Neural cell (in vitro differentiated cells): Measurements from ENCODE around the gene IER3. TPM values are rescaled to one million over a fixed set of nuclear protein-coding genes. Genes with fewer than 3 reads are reported as not detected.
"Not testable (repeated sequence)": the region's sequence is repeated elsewhere in the genome, so short reads cannot be mapped to it uniquely, and the experiment has no call there.

Source experiments
- H2AFZ ChIP-seq: fragments of 200-600, 300-800 bp; sonication (generic), shearing (Covaris generic); 2 replicates; pipeline ENCODE4 v1.6.0; 2014; ENCODE audit warnings: low read depth, mild to moderate bottlenecking, antibody characterized with exemption, low read length, moderate library complexity
- H3F3A ChIP-seq: fragments of 200-600 bp; shearing (Covaris generic); 2 replicates; pipeline ENCODE4 v1.6.1; 2016; ENCODE audit warnings: mild to moderate bottlenecking, moderate library complexity, mixed read lengths, antibody characterized with exemption, low read length; ENCODE audit not compliant: insufficient read depth, poor library complexity, severe bottlenecking
- H3K27ac ChIP-seq: fragments of 200-600, 300-800 bp; sonication (generic), shearing (Covaris generic); 2 replicates; pipeline ENCODE4 v1.5.1; 2014; ENCODE audit warnings: mild to moderate bottlenecking, low read length, moderate library complexity
- H3K27me3 ChIP-seq: fragments of 300-800, 200-600 bp; sonication (generic), shearing (Covaris generic); 2 replicates; pipeline ENCODE4 v1.6.0; 2014; ENCODE audit warnings: mild to moderate bottlenecking, low read depth, low read length, moderate library complexity; ENCODE audit not compliant: insufficient read depth
- H3K36me3 ChIP-seq: fragments of 300-800, 200-600 bp; sonication (generic), shearing (Covaris generic); 2 replicates; pipeline ENCODE4 v1.5.1; 2014; ENCODE audit warnings: mild to moderate bottlenecking, antibody characterized with exemption, low read length, moderate library complexity; ENCODE audit not compliant: insufficient read depth
- H3K4me2 ChIP-seq: fragments of 300-800, 200-600 bp; sonication (generic), shearing (Covaris generic); 2 replicates; pipeline ENCODE4 v1.6.0; 2014; ENCODE audit warnings: mild to moderate bottlenecking, low read length
- H3K4me3 ChIP-seq: fragments of 300-800, 200-600 bp; sonication (generic), shearing (Covaris generic); 2 replicates; pipeline ENCODE4 v1.5.1; 2014; ENCODE audit warnings: mild to moderate bottlenecking, low read length, moderate library complexity
- H3K79me2 ChIP-seq: fragments of 200-600 bp; shearing (Covaris generic); replicated peaks from 2 replicates; pipeline ENCODE4 v1.6.0; 2014; ENCODE audit warnings: mild to moderate bottlenecking, low read length, moderate library complexity; ENCODE audit not compliant: insufficient read depth
- H3K9ac ChIP-seq: fragments of 300-800, 200-600 bp; sonication (generic), shearing (Covaris generic); 2 replicates; pipeline ENCODE4 v1.6.1; 2016; ENCODE audit warnings: mild to moderate bottlenecking, low read length, mixed read lengths
- H3K9me2 ChIP-seq: fragments of 200-600 bp; shearing (Covaris generic); 2 replicates; pipeline ENCODE4 v1.6.1; 2016; ENCODE audit warnings: mild to moderate bottlenecking, low read length, mixed read lengths; ENCODE audit not compliant: insufficient read depth
- H3K9me3 ChIP-seq: fragments of 200-600, 300-800 bp; sonication (generic), shearing (Covaris generic); 2 replicates; pipeline ENCODE4 v1.6.1; 2016; ENCODE audit warnings: mild to moderate bottlenecking, mixed run types, low read length, moderate library complexity, mixed read lengths
- H4K20me1 ChIP-seq: fragments of 200-600 bp; shearing (Covaris generic); 2 replicates; pipeline ENCODE4 v1.6.1; 2016; ENCODE audit warnings: mild to moderate bottlenecking, mixed run types; ENCODE audit not compliant: insufficient read depth
- CTCF ChIP-seq: fragments of 450-650 bp; IDR thresholded peaks from 2 replicates; pipeline ENCODE4 v1.5.1; 2014; ENCODE audit warnings: antibody characterized with exemption, mild to moderate bottlenecking, moderate library complexity; ENCODE audit not compliant: poor library complexity, severe bottlenecking
- EP300 ChIP-seq: fragments of 450-650 bp; conservative IDR thresholded peaks from 2 replicates; pipeline ENCODE4 v1.6.1; 2014; ENCODE audit warnings: antibody characterized with exemption, mild to moderate bottlenecking, moderate library complexity; ENCODE audit not compliant: poor library complexity, severe bottlenecking
- EZH2 ChIP-seq: fragments of 200-600, 300-800 bp; shearing (Covaris generic), sonication (generic); IDR thresholded peaks from 2 replicates; pipeline ENCODE4 v1.6.1; 2014; ENCODE audit warnings: antibody characterized with exemption, low read length, borderline replicate concordance, mild to moderate bottlenecking; ENCODE audit not compliant: insufficient read depth, poor library complexity, severe bottlenecking
- MXI1 ChIP-seq: fragments of 450-650 bp; conservative IDR thresholded peaks from 2 replicates; pipeline ENCODE4 v1.6.1; 2014; ENCODE audit warnings: antibody characterized with exemption, mild to moderate bottlenecking; ENCODE audit not compliant: poor library complexity, severe bottlenecking
- POLR2AphosphoS5 ChIP-seq: IDR thresholded peaks from 2 replicates; pipeline ENCODE4 v1.6.1; 2012
- RAD21 ChIP-seq: fragments of 450-650 bp; conservative IDR thresholded peaks from 2 replicates; pipeline ENCODE4 v1.6.1; 2014; ENCODE audit warnings: antibody characterized with exemption, mild to moderate bottlenecking, moderate library complexity
- REST ChIP-seq: IDR thresholded peaks from 2 replicates; pipeline ENCODE4 v1.6.1; 2012; ENCODE audit warnings: borderline replicate concordance
- SMC3 ChIP-seq: fragments of 450-650 bp; conservative IDR thresholded peaks from 2 replicates; pipeline ENCODE4 v1.6.1; 2014; ENCODE audit warnings: antibody characterized with exemption, mild to moderate bottlenecking, moderate library complexity; ENCODE audit not compliant: poor library complexity
- TAF1 ChIP-seq: IDR thresholded peaks from 2 replicates; pipeline ENCODE4 v1.6.1; 2012; ENCODE audit warnings: low read depth
- polyA plus RNA-seq: library from polyadenylated mRNA; depleted of rRNA; stranded (reverse); fragments of >200 nt; gene quantifications from 2 replicates; pipeline ENCODE4 v1.2.3, GENCODE V29; 2014

The IER3 gene
- polyA plus RNA-seq, 1 donor from 2014 or later = 3.0 TPM

- Histone ChIP-seq H3K27ac (peak overlapping the region; percentile 88), H3K4me3 (peak overlapping the region; percentile 99), H4K20me1 (peaks cover 15% of the 10 kb centered on the region), H3K4me2 (peak overlapping the region; percentile 86), H3K9ac (peak overlapping the region; percentile 62), H3K79me2 (peaks cover 52% of the 10 kb centered on the region)
- not testable (repeated sequence) for H2AFZ ChIP-seq, H3K36me3 ChIP-seq, H3K9me2 ChIP-seq, H3K27me3 ChIP-seq, H3F3A ChIP-seq, H3K9me3 ChIP-seq
Observed at GRCh38 chr6:30717845-30718720, 26.3 kb downstream of the IER3 start.

- peak within 1 kb of the TSS; percentile 92 for H2AFZ ChIP-seq
- peaks cover 44% of the 10 kb centered on the region for H3K79me2 ChIP-seq
Observed at GRCh38 chr6:30717129-30717844, 27.1 kb downstream of the IER3 start, which contains the start of gene MDC1. TSS of gene MDC1 (minus strand) at chr6:30717281. CDS start at chr6:30715175, 2,106 bp downstream.

More at GRCh38 chr6:30717129-30717844, 27.1 kb downstream of the IER3 start, which contains the start of gene MDC1:
- peak within 1 kb of the TSS; percentile 70 for H3K9ac ChIP-seq
- peaks cover 7% of the 10 kb centered on the region for H4K20me1 ChIP-seq
- H3K4me3 ChIP-seq = peak within 1 kb of the TSS; percentile 76
- TF ChIP-seq TAF1 (peak; percentile 73), EZH2 (no peak), SMC3 (peak; percentile 38), EP300 (peak; percentile 80), REST (peak; percentile 26), POLR2AphosphoS5 (peak; percentile 94), CTCF (peak; percentile 66), RAD21 (peak; percentile 43), MXI1 (peak; percentile 90)
- no peaks in the 10 kb centered on the region for H3K27me3 ChIP-seq
- peak within 1 kb of the TSS; percentile 91 for H3K4me2 ChIP-seq
- no peaks in the 10 kb centered on the region for H3K9me2 ChIP-seq
- H3K9me3 ChIP-seq = no peaks in the 10 kb centered on the region
- peaks cover 5% of the 10 kb centered on the region for H3F3A ChIP-seq
- H3K36me3 ChIP-seq = no peaks in the 10 kb centered on the region
- peak within 1 kb of the TSS; percentile 88 for H3K27ac ChIP-seq
